ENCODE results near the gene CMKLR1.

CMKLR1 gene, protein sequence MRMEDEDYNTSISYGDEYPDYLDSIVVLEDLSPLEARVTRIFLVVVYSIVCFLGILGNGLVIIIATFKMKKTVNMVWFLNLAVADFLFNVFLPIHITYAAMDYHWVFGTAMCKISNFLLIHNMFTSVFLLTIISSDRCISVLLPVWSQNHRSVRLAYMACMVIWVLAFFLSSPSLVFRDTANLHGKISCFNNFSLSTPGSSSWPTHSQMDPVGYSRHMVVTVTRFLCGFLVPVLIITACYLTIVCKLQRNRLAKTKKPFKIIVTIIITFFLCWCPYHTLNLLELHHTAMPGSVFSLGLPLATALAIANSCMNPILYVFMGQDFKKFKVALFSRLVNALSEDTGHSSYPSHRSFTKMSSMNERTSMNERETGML

GRCh38 chr12:108338915-108339657 lies at the start of gene CMKLR1:
CMKLR1 (minus strand) TSS chr12:108339311; CDS start chr12:108293591, 45,720 bp downstream.
- no peak for DNase-seq (ENCODE audit: low read depth in 4 of 4, low spot score in 1 of 4)

DNA sequence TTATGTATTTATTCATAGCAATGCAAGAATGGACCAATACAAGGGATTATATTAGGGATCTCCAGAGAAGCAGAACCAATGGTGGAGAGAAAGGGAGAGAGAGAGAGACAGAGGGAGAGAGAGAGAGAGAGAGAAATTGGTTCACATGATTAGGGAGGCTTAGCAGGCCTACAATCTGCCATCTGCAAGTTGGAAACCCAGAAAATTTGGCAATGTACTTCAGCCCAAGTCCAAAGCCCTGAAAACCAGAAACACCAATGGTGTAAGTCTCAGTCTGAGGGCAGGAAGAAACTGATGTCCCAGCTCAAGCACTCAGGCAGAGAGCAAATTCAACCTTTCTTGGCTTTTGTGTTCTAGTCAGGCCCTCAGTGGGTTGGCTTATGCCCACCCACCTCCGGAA lies 48.7 kb upstream of the CMKLR1 start:
- DNase-seq (ENCODE audit: low read depth in 4 of 4, low spot score in 1 of 4), result no peak

- no peak for DNase-seq (ENCODE audit: low read depth in 4 of 4, low spot score in 1 of 4)
These were observed 47.7 kb upstream of the CMKLR1 start for GRCh38 chr12:108386709-108387360.

DNA sequence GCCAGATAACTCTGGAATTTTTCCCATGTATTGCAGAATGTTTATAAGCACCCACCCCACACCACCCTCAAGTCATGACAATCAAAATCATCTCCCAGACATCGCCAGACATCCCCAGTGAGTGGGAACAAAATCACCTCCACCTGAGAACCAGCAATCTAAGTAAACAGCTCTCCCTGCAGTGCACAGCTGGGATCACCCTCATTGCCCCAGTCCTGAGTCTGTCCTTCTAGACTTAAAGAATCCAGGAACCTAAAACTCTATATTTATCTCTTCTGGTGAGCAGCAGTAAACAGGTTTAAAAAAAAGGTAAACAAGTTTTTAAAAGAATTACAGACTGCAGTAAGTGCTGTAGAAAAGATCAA lies 43.3 kb upstream of the CMKLR1 start:
- DNase-seq (ENCODE audit: low read depth in 4 of 4, low spot score in 1 of 4), result no peak

DNA sequence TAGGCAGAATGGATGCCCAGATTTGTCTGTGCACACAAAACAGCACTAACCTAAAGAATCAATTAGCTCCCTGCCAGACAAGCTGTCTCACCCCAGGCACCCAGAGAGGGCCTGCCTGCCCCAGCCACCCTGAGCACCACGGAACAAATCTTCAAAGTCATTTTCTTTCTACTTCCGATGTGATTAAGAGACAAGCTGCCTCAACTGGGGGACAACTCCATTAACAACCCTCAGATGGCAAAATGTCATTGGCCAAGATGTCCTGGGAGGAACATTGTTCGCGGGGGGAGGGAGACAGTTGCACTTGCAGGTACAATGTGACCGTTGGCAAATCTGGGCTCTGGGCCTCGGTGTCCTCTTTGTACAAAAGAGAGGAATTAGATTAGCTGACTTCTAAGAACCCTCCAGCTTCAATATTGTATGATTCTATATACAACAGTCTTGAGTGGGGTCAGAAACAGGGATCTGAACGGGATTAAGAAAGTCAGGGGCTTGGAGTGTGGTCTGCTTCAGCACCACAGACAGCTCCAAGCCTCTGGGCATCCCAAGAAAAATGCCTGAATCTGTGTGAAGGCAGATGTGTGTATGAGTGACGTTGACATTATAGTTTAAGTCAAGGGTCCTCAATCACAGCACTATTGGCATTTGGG lies 42.8 kb upstream of the CMKLR1 start:
- no peak for DNase-seq (ENCODE audit: low read depth in 4 of 4, low spot score in 1 of 4)

GRCh38 chr12:108380382-108380781 lies 41.3 kb upstream of the CMKLR1 start:
- DNase-seq (ENCODE audit: low read depth in 4 of 4, low spot score in 1 of 4), result no peak

- DNase-seq (ENCODE audit: low read depth in 4 of 4, low spot score in 1 of 4), result no peak
These were observed 40.7 kb upstream of the CMKLR1 start for GRCh38 chr12:108379823-108380222.

DNA sequence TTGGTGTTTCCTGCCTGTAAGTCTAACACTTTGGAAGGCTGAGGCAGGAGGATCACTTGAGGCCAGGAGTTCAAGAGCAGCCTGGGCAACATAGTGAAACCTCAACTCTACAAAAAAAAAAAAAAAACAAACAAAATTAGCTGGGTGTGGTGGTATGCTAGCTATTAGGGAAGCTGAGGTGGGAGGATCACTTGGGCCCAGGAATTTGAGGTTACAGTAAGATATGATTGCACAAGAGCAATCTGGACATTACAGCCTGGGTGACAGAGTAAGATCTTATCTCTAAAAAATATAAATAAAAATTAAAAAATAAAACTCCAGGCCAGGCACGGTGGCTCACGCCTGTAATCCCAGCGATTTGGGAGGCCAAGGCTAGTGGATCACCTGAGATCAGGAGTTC lies 39.8 kb upstream of the CMKLR1 start:
- DNase-seq (ENCODE audit: low read depth in 4 of 4, low spot score in 1 of 4), result no peak

DNA sequence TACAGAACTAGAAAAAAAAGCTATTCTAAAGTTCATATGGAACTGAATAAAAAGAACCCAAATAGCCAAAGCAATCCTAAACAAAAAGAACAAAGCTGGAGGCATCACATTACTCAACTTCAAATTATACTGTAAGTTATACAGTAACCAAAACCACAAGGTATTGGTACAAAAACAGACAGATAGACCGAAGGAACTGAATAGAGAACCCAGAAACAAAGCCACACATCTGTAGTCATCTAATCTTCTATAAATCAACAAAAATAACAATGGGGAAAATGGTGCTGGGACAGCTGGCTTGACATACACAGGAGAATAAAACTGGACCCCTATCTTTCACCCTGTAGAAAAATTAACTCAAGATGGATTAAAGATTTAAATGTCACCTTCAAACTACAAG lies 38.1 kb upstream of the CMKLR1 start:
- DNase-seq (ENCODE audit: low read depth in 4 of 4, low spot score in 1 of 4), result no peak

DNA sequence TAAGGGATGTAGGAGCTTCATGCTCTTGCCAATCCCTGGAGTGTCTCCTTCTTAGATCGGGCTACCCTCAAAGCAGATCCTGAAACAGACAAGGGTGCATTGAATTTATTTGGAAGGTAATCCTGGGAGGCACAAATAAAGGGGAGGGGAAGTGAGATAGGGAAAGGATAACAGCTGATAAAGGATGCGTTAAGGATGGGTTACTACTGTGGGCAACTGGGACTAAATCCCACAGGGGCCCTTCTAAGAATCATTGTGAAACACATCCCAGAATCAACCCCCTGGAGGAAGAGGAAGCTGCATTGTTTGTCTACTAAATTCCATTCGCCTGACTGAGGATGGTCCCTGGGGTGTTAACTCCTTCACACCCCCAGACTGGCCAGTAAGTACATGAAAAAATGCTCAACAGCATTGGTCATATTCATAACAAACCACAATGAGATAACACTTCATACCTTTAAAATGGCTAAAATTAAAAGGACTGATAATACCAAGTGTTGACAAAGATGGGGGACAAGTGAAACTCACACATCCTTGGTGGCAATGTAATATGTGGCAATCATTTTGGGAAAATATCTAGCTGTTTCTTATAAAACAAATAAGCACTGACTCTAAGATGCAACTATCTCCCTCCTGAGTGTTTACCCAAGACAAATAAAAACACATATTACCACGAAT lies 37.0 kb upstream of the CMKLR1 start:
- no peak for DNase-seq (ENCODE audit: low read depth in 4 of 4, low spot score in 1 of 4)

- no peak for DNase-seq (ENCODE audit: low read depth in 4 of 4, low spot score in 1 of 4)
These were observed 35.6 kb upstream of the CMKLR1 start for GRCh38 chr12:108374596-108375320.

- no peak for DNase-seq (ENCODE audit: low read depth in 4 of 4, low spot score in 1 of 4)
These were observed 34.0 kb upstream of the CMKLR1 start for GRCh38 chr12:108373111-108373510.

GRCh38 chr12:108371801-108372344 lies 32.8 kb upstream of the CMKLR1 start:
- no peak for DNase-seq (ENCODE audit: low read depth in 4 of 4, low spot score in 1 of 4)

DNA sequence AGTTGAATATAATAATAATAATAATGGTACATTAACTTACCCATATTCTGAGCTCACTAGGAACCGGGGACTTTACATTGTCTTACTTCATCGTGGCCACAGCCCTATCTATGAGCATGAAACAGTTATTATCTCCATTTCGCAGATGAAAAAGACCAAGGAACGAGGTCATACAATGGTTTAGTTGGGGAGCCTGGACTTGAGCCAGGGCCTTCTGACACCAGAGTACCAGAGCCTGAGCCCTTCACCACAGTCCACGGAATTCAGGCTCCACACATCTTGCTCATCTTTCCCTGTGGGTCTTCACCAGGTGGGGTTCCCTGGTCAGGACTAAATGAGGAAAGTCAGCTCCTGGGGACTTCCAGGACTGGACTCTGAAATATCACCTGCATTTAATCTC lies 31.3 kb upstream of the CMKLR1 start:
- no peak for DNase-seq (ENCODE audit: low read depth in 4 of 4, low spot score in 1 of 4)

DNA sequence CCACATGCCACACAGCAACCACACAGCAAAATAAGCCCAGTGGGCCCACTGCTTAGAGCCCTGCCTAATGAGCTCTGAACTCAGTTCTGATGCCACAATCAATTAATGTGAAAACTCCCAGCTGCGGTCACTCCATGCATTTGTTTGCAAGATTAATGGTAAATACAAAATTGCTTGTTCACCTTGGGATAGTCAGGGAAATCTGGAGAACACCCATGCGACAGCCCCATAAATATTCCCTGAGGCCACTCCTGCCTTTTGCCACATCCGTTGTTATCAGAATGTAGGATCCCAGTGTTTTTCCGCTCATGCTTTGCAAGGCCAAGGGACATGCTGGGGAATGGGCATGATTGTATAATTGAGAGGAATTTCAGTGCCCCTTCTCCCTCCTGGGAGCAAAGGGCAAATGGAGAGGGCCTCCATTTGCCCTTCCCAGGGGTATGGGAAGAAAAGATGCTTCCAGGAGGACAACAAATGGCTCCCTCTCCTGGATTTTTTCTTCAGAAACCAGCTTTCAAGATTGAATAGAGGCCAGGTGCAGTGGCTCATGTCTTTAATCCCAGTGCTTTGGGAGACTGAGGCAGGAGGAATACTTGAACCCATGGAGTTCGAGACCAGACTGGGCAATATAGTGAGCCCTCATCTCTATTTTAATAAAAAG lies 30.8 kb upstream of the CMKLR1 start:
- DNase-seq (ENCODE audit: low read depth in 4 of 4, low spot score in 1 of 4), result no peak

DNA sequence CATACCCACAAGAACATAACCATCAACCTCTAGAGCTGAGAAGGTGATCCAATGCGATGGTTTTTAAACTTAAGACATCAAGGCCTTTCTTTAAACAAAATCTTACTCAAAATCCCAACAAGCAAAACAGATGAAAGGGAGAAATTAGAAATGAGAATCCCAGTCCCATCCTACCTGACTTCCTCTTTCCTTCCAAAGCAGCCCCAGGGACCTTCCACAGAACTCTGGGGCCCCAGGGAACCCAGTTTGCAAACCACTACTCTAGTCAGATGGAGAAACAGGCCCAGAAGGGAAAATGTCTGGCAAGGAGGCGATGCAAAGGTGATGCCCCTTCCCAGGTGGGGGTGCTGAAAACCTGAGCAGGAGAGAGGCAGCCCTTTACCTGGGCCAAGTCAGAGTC lies 29.0 kb upstream of the CMKLR1 start:
- no peak for DNase-seq (ENCODE audit: low read depth in 4 of 4, low spot score in 1 of 4)

DNA sequence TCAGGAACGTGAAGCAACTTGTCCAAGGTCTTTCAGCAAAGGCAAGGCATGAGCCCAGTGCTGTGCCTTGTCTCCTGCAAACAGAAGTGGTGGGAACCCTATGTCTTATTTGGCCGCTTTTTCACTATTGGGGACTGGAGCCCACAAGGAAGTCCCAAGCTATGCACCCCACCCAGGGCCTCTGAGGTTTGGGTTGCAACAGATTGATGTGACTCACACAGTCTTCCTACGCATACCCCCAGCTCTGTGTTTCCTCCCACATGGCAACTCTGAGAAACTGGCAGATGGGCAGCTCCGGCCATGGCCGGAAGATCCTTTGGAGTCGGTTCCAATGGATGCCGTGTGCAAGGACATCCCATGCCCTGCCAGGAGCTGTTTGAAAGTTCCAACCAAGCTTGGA lies 28.3 kb upstream of the CMKLR1 start:
- no peak for DNase-seq (ENCODE audit: low read depth in 4 of 4, low spot score in 1 of 4)

- no peak for DNase-seq (ENCODE audit: low read depth in 4 of 4, low spot score in 1 of 4)
These were observed 26.2 kb upstream of the CMKLR1 start for GRCh38 chr12:108365324-108365723.

GRCh38 chr12:108364879-108365278 lies 25.8 kb upstream of the CMKLR1 start:
- DNase-seq (ENCODE audit: low read depth in 4 of 4, low spot score in 1 of 4), result no peak

GRCh38 chr12:108363565-108363964 lies 24.5 kb upstream of the CMKLR1 start:
- DNase-seq (ENCODE audit: low read depth in 4 of 4, low spot score in 1 of 4), result no peak

Data from stimulated activated CD4-positive, alpha-beta T cell treated with anti-CD3 and anti-CD28 coated beads, Interleukin-1b, Interleukin-23, amount 100 ng/mL, for 24 hours (primary cell).